GM18907 (cell line): Measurements from ENCODE around the gene JSRP1.

Experiments used
- ATAC-seq: cut with Tn5 transposase; IDR thresholded peaks from one replicate; pipeline ENCODE4 v1.9.1; 2021; ENCODE audit warnings: mild to moderate bottlenecking, moderate library complexity; ENCODE audit not compliant: unreplicated experiment

JSRP1 gene

GRCh38 chr19:2255982-2256685 lies at the start of gene JSRP1:
Gene JSRP1, minus strand, starts transcription at chr19:2256417. Its CDS starts 1,103 bp downstream, at chr19:2255314.
- no peak for ATAC-seq

DNA sequence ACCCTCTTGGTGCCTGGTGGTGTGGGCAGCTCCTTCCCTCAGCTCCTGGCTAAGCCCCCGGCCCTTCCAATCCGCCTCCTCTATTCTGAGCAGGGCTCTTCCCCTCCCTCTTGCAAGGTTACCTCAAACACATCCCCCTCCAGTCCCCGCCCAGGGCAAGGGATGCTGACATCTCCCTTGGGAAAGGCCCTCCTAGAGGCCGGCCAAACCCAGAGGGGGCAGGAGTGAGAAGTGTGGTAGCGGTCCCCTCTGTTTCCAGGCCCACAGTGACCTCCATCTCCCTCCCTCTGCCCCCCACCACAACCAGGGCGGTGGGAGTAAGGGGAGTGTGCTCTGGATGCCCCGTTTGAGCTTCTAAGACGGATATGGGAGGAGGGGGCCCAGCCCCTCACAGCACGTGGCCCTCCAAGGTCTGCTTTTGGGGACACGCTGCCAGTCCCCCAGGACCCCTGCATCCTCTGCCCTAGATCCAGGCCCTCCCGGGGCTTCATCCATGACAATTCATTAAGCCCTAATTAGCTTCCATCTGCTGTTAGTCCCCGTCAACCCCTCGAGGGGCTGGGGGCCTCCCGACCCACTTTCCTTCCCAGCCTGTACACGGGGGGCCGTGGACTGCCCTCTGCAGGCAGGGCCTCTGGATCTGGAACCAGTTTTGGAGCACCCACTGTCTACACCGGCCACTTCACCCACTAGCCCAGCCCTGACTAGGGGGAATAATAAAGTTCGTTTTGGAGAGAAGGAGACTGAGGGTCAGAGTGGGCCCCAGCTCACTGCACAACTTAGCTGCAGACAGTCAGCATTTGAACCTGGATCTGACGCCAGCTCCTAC lies 49.4 kb upstream of the JSRP1 start:
- ATAC-seq, result no peak

- no peak for ATAC-seq
These were observed 47.1 kb upstream of the JSRP1 start for GRCh38 chr19:2303211-2303798.

GRCh38 chr19:2302319-2303210 lies 46.3 kb upstream of the JSRP1 start:
- no peak for ATAC-seq

DNA sequence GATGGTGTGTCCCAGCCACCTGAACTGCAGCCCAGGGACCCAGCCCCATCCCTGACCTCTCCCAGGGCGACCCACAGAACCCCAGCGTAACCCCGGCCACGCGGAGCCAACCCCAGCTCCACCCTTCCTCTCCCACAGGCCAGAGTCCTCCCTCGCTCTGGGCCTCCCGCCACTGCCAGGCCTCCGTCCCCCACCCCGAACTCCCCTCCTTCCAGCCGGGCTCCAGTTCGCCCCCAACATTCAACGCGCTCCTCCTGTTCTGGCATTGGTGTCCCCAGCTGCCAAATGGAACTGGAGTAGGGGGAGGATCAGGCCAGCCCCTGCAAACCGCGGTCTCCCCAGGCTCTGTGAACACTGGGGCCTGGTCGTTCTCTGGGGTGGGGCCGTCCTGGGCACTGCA lies 44.3 kb upstream of the JSRP1 start:
- ATAC-seq, result no peak

DNA sequence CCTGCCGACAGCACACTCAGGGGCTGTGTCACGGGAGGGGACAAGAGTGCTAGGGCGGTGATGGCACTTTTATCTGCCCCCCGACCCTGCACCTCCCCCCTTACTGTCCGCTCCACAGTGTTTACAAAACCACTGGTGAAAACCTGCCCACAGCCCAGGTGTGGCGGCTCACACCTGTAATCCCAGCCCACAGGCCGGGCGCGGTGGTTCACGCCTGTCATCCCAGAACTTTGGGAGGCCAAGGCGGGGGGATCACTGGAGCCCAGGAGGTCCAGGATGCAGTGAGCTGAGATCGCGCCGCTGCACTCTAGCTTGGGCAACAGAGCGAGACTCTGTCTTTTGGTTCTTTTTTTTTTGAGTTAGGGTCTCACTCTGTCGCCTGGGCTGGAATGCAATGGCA lies 39.9 kb upstream of the JSRP1 start:
- no peak for ATAC-seq

DNA sequence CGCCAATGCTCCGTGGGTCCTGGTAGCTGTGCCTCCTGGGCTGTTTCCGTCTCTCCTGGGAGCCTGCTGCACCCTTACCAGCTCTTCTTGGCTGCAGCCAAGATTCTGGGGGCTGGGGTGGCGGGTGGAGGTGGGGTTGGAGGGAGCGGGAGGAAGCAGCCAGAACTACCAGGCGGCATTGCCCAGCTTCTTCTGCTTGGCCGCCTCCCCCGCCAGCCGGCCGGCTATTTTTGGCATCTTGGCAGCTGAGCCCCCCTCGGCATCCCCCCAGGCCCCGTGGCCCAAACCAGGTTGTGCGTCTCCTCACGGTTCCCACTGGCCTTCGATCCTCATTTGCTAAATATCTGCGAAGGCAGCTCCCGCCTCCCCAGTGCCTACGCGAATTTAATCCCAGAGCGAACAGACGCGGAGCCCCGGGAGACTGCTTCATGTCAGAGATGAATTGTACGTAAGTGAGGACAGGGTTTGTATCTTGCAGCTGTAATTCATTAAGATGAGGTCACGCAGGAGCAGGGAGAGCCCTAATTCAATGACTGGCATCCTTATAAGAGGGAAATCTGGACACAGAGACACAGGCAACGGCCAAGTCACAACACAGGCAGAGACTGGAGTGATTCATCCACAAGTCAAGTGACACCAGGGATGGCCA lies 38.6 kb upstream of the JSRP1 start:
- ATAC-seq, result no peak

DNA sequence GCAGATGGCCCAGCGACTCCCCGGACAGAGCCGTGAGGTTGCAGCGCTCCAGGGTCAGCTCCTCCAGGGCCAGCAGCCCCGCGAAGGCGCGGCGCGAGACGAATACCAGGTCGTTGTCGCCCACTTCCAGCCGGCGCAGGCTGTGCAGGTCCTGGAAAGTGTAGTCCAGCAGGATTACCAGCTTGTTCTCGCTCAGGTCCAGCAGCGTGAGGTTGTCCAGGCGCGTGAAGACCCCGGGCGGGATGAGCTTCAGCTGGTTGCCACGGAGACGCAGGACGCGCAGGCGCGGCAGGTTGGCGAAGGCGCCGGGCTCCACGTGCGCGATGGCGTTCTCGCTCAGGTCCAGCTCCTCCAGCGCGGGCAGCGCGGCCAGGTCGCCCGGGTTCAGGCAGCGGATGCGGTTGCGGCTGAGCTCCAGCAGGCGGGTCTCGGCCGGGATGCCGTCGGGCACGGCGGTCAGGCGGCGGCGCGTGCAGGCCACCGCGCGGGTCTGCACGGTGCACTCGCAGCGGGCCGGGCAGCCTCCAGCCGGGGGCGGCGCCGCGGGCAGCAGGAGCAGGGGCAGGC lies 35.1 kb upstream of the JSRP1 start:
- no peak for ATAC-seq

GRCh38 chr19:2290441-2291184 lies 34.4 kb upstream of the JSRP1 start:
- no peak for ATAC-seq

- ATAC-seq, result no peak
These were observed 33.7 kb upstream of the JSRP1 start for GRCh38 chr19:2289714-2290435.

GRCh38 chr19:2288818-2289713 lies 32.8 kb upstream of the JSRP1 start:
- ATAC-seq, result no peak

- no peak for ATAC-seq
These were observed 32.2 kb upstream of the JSRP1 start for GRCh38 chr19:2288338-2288817.

DNA sequence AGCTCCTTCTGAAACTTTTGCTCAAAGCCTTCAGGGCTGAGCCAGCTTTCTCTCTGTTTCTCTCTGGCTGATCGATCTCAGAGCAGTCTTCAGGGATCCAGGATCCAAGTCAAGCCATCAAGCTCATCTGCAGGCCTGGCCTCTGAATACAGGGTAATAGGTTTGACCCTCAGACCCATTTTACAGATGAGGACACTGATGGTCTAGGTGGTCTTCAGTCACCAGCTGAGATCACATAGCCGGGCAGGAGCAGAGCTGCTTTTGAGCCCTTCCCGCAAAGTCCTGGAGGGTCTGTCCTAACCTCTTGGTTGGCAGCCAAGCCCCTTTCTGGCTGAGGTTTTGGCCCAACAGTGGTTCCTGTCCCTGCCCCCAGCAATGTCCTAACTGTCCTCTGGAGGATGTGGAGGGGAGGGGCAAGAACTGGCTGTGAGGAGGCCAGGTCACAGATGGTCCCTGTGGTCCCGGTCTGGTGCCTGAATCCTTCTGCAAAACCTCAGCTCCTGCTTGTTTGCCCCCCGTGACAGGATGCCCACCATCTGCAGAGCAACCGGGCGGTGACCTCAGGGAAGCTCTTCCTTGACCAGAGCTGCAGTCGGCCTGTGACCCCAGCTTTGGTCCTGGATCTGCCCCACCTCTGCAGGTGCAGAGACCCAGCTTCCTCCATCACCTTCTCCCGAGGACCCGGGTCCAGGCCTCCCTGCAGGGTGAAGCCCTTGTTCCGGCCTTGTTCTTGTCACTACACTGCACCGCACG lies 31.5 kb upstream of the JSRP1 start:
- no peak for ATAC-seq

DNA sequence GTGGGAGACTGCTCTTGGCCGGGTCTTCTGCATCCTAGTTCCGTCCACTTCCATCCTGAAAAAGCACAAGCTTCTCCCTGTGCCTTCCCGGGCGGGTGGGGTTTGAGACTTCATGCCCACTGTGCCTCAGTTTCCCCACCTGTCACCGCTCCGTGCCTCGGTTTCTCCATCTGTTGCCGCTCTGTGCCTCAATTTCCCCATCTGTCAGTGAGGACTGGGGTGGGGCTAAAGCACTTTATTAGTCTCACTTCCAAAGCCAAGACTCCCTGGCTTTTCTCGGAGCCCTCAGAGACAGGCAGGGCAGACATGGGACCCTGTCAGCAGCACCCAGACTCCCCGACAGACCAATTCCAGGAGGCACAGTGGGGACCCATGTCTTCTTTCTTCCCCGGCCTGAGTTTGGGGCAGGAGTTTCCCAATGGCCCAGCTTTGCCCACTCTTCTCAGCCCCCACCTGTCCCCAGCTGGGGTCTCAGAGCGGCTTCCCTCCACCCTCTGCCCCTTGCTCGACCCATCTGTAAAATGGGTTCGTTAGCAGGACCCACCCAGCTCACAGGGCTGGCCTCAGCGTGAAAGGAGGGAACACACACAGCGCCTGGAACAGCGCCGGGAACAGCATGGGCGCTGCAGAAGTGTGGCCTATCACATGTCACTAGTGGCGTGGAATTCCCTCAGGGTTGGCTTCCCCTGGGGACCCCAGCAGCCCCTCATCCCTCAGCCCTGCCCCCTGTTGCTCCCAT lies 30.4 kb upstream of the JSRP1 start:
- no peak for ATAC-seq

- ATAC-seq, result no peak
These were observed 27.8 kb upstream of the JSRP1 start for GRCh38 chr19:2283835-2284507.

DNA sequence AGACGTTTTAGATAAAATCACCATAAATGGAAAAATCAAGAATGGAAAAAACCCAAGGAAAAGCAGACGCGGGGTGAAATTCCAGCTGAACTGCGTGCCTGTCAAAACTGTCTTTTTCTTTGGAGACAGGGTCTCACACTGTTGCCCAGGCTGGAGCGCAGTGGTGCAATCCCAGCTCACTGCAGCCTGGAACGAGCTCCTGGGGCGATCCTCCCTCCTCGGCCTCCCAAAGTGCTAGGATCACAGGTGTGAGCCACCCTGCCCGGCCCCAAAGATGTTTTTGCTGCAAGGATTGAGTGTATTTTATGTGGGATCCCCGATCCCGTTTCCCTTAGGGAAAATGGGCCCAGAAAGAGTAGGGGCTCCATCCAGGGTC lies 26.6 kb upstream of the JSRP1 start:
- ATAC-seq, result no peak
